ENCODE measurements around the gene DBNDD1.
A peak's percentile ranks its signal among the peaks of the same experiment; 100 is the strongest.
"Not testable (repeated sequence)": the region's sequence is repeated elsewhere in the genome, so short reads cannot be mapped to it uniquely, and the experiment has no call there.

Gene DBNDD1

DNA sequence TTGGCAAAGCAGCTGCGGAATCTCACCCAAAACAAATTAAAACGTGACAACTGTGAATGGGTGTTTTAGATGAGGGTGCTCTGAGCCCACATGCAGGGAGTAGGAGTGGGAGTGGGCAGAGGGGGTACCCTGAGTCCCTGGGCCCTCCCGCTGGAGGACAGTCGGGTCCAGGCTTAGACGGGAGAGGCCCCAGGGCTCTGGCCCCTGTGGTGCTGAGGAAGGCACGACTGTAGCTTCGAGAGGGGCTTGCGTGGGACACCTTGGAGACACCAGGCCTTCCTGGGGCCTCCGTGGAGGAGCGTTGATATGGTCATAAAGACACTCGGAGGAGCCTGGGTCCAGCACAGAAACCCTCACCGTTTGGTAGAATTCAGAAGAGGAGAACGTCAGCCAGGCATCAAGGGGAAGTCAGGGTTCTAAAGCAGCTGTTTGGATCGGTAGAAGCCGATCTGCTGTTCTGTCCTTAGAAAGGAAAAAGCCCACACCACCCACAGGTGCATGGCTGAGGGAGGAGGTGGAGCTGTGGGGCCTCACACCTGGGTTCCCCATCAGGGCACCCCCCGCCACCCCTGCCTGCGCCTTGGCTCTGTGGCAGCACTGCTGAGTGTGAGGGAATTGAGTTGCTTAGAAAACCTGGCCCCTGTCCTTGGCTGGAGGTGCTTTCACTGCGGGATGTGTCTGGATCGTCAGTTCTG lies 18.4 kb downstream of the DBNDD1 start:
- H3K36me3 ChIP-seq (ENCODE audit: control insufficient read depth in 2 of 2, insufficient read depth in 2 of 2, low read length in 2 of 2) = peaks cover 3 to 7% of the 10 kb centered on the region in 2 donors
- H3K4me3 ChIP-seq (ENCODE audit: low read length in 2 of 2) = no peak overlapping the region
- no peaks in the 10 kb centered on the region for H3K27me3 ChIP-seq (ENCODE audit: control insufficient read depth in 1 of 2, insufficient read depth in 2 of 2, low read length in 2 of 2)
- no peak overlapping the region for H3K9ac ChIP-seq (ENCODE audit: low read length in 2 of 2)
- no peak overlapping the region for H3K27ac ChIP-seq (ENCODE audit: low read length)
- no peaks in the 10 kb centered on the region for H3K9me3 ChIP-seq (ENCODE audit: control insufficient read depth in 2 of 2, low read length in 2 of 2)
- H3K4me1 ChIP-seq (ENCODE audit: control insufficient read depth, insufficient read depth, low read length) = no peaks in the 10 kb centered on the region

DNA sequence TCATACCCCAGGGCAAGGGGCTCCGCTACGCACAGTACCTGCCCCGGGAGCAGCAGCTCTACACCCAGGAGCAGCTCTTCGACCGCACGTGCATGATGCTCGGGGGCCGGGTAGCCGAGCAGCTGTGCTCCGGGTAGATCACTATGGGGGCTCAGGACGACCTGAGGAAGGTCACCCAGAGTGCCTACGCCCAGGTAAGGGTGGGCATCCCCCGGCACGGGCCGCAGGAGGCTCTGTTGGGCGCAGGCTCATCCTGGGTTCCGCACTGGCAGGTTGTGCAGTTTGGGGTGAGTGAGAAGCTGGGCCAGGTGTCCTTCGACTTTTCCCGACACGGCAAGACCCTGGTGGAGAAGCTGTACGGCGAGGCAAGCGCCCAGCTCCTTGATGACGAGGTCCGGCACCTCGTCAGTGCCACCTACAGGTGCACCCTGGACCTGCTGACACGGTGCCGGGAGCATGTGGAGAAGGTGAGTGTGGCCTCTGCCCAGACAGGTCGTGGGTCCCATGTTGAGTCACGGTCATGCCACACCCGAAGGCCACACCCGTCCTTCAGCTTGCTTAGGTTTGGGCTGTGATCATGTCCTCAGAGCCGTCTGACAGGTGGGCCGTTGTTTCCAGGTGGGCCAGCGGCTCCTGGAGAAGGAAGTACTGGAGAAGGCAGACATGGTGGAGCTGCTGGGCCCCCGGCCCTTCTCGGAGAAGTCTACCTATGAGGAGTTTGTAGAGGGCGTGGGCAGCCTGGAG lies 19.3 kb downstream of the DBNDD1 start:
- no peaks in the 10 kb centered on the region for H3K27me3 ChIP-seq (ENCODE audit: control insufficient read depth in 1 of 2, insufficient read depth in 2 of 2, low read length in 2 of 2)
- H3K36me3 ChIP-seq (ENCODE audit: control insufficient read depth in 2 of 2, insufficient read depth in 2 of 2, low read length in 2 of 2) = peaks cover 3 to 7% of the 10 kb centered on the region in 2 donors
- no peak overlapping the region for H3K27ac ChIP-seq (ENCODE audit: low read length)
- no peak overlapping the region for H3K4me3 ChIP-seq (ENCODE audit: low read length in 2 of 2)
- H3K9ac ChIP-seq (ENCODE audit: low read length in 2 of 2) = no peak overlapping the region
- H3K9me3 ChIP-seq (ENCODE audit: control insufficient read depth in 2 of 2, low read length in 2 of 2) = no peaks in the 10 kb centered on the region
- no peaks in the 10 kb centered on the region for H3K4me1 ChIP-seq (ENCODE audit: control insufficient read depth, insufficient read depth, low read length)

DNA sequence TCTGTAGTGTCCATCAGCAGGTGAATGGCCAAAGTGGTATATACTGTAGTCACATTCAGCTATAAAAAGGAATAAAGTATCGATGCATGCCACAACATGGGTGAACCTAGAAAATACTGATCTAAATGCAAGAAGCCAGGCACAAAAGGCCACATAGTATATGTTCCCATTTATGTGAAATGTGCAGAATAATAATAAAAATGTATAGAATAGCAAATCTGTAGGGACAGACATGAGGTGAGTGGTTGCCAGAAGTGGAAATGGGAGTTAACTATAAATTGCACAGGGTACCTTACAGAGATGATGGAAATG lies 23.1 kb downstream of the DBNDD1 start:
- peak overlapping the region; percentile 76 for H3K27ac ChIP-seq (ENCODE audit: low read length)
- no peak overlapping the region for H3K4me3 ChIP-seq (ENCODE audit: low read length in 2 of 2)
- H3K9me3 ChIP-seq (ENCODE audit: control insufficient read depth in 2 of 2, low read length in 2 of 2) = no peaks in the 10 kb centered on the region
- peaks cover 13 to 15% of the 10 kb centered on the region in 2 donors for H3K36me3 ChIP-seq (ENCODE audit: control insufficient read depth in 2 of 2, insufficient read depth in 2 of 2, low read length in 2 of 2)
- H3K9ac ChIP-seq (ENCODE audit: low read length in 2 of 2) = no peak overlapping the region
- peaks cover 5% of the 10 kb centered on the region for H3K4me1 ChIP-seq (ENCODE audit: control insufficient read depth, insufficient read depth, low read length)
- H3K27me3 ChIP-seq (ENCODE audit: control insufficient read depth in 1 of 2, insufficient read depth in 2 of 2, low read length in 2 of 2) = no peaks in the 10 kb centered on the region

- H3K4me3 ChIP-seq (ENCODE audit: low read length in 2 of 2); H3K4me1 ChIP-seq (ENCODE audit: control insufficient read depth, insufficient read depth, low read length); H3K9ac ChIP-seq (ENCODE audit: low read length in 2 of 2); H3K27me3 ChIP-seq (ENCODE audit: control insufficient read depth in 1 of 2, insufficient read depth in 2 of 2, low read length in 2 of 2); H3K9me3 ChIP-seq (ENCODE audit: control insufficient read depth in 2 of 2, low read length in 2 of 2): not testable (repeated sequence)
- Histone ChIP-seq H3K36me3 (ENCODE audit: control insufficient read depth in 2 of 2, insufficient read depth in 2 of 2, low read length in 2 of 2) (peaks cover 15 to 16% of the 10 kb centered on the region in 2 donors), H3K27ac (ENCODE audit: low read length) (peak overlapping the region; percentile 76)
Observed at GRCh38 chr16:89995475-89996177, 23.6 kb downstream of the DBNDD1 start.

DNA sequence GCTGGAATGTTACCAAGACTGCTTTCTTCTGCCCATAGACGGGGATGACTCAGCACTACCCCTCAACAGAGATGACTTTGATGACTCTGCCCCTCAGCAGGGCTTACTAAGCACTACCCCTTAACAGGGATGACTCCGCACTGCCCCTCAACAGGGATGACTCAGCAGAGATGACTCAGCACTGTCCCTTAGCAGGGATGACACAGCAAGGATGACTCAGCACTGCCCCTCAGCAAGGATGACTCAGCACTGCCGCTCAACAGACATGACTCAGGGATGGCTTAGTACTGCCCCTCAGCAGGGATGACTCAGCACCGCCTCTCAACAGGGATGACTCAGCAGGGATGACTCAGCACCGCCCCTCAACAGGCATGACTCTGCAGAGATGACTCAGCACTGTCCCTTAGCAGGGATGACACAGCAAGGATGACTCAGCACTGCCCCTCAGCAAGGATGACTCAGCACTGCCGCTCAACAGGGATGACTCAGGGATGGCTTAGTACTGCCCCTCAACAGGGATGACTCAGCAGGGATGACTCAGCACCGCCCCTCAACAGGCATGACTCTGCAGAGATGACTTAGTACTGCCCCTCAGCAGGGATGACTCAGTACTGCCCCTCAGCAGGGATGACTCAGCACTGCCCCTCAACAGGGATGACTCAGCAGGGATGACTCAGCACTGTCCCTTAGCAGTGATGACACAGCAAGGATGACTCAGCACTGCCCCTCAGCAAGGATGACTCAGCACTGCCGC lies 24.4 kb downstream of the DBNDD1 start:
- Histone ChIP-seq H3K9ac (ENCODE audit: low read length in 2 of 2) (peak overlapping the region in 1 of 2 donors; percentile 40), H3K27ac (ENCODE audit: low read length) (peak overlapping the region; percentile 76)

DNA sequence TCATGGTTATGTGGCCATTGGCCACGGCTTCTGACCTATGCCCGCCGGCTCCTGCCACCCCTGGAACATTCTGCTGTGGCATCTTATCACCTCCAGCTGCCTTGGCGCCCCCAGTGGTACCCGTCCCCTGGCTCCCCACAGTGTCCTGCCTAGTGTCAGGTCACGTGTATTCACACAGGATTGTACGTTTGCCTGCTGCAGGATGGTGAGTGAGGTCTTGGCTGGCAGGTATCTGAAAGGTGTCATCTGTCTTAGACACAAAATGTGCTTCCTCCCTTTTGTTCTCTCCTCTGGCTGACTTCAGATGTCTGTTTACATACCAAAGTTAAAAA lies 24.9 kb downstream of the DBNDD1 start:
- Histone ChIP-seq H3K9me3 (ENCODE audit: control insufficient read depth in 2 of 2, low read length in 2 of 2) (no peaks in the 10 kb centered on the region), H3K27me3 (ENCODE audit: control insufficient read depth in 1 of 2, insufficient read depth in 2 of 2, low read length in 2 of 2) (no peaks in the 10 kb centered on the region), H3K4me1 (ENCODE audit: control insufficient read depth, insufficient read depth, low read length) (peaks cover 5% of the 10 kb centered on the region), H3K4me3 (ENCODE audit: low read length in 2 of 2) (no peak overlapping the region), H3K9ac (ENCODE audit: low read length in 2 of 2) (peak overlapping the region in 1 of 2 donors; percentile 40), H3K27ac (ENCODE audit: low read length) (peak overlapping the region; percentile 76), H3K36me3 (ENCODE audit: control insufficient read depth in 2 of 2, insufficient read depth in 2 of 2, low read length in 2 of 2) (peaks cover 12 to 17% of the 10 kb centered on the region in 2 donors)

More for the DNA sequence above, 24.4 kb downstream of the DBNDD1 start:
- not testable (repeated sequence) for H3K27me3 ChIP-seq (ENCODE audit: control insufficient read depth in 1 of 2, insufficient read depth in 2 of 2, low read length in 2 of 2); H3K4me1 ChIP-seq (ENCODE audit: control insufficient read depth, insufficient read depth, low read length); H3K4me3 ChIP-seq (ENCODE audit: low read length in 2 of 2); H3K9me3 ChIP-seq (ENCODE audit: control insufficient read depth in 2 of 2, low read length in 2 of 2)
- peaks cover 12 to 17% of the 10 kb centered on the region in 2 donors for H3K36me3 ChIP-seq (ENCODE audit: control insufficient read depth in 2 of 2, insufficient read depth in 2 of 2, low read length in 2 of 2)

- H3K9me3 ChIP-seq (ENCODE audit: control insufficient read depth in 2 of 2, low read length in 2 of 2) = no peaks in the 10 kb centered on the region
- H3K4me1 ChIP-seq (ENCODE audit: control insufficient read depth, insufficient read depth, low read length) = peaks cover 5% of the 10 kb centered on the region
- H3K36me3 ChIP-seq (ENCODE audit: control insufficient read depth in 2 of 2, insufficient read depth in 2 of 2, low read length in 2 of 2) = peaks cover 12 to 17% of the 10 kb centered on the region in 2 donors
- no peak overlapping the region for H3K4me3 ChIP-seq (ENCODE audit: low read length in 2 of 2)
- peak overlapping the region in 1 of 2 donors; percentile 40 for H3K9ac ChIP-seq (ENCODE audit: low read length in 2 of 2)
- peak overlapping the region; percentile 76 for H3K27ac ChIP-seq (ENCODE audit: low read length)
- H3K27me3 ChIP-seq (ENCODE audit: control insufficient read depth in 1 of 2, insufficient read depth in 2 of 2, low read length in 2 of 2) = no peaks in the 10 kb centered on the region
Observed at GRCh38 chr16:89993971-89994370, 25.3 kb downstream of the DBNDD1 start.

DNA sequence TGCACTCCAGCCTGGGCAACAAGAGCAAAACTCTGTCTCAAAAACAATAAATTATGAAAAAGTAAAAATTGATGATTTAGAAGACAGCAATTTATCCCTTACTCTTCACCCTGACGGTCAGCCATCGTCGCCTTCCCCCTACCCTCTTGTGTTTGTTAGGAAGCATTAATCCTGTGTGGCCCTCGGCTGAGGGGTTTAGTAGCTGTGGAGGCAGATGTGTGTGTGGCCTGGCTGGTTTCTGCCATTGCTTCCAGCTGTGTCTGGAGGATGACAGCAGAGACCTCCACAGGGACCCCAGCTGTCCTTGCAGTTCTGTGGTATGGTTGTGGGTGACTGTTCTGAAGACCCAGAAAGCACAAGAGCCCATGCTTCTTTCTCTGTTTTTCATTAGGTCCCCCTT lies 25.9 kb downstream of the DBNDD1 start:
- no peak overlapping the region for H3K4me3 ChIP-seq (ENCODE audit: low read length in 2 of 2)
- peaks cover 12 to 18% of the 10 kb centered on the region in 2 donors for H3K36me3 ChIP-seq (ENCODE audit: control insufficient read depth in 2 of 2, insufficient read depth in 2 of 2, low read length in 2 of 2)
- H3K4me1 ChIP-seq (ENCODE audit: control insufficient read depth, insufficient read depth, low read length) = peaks cover 5% of the 10 kb centered on the region
- H3K9me3 ChIP-seq (ENCODE audit: control insufficient read depth in 2 of 2, low read length in 2 of 2) = no peaks in the 10 kb centered on the region
- H3K9ac ChIP-seq (ENCODE audit: low read length in 2 of 2) = no peak overlapping the region
- H3K27me3 ChIP-seq (ENCODE audit: control insufficient read depth in 1 of 2, insufficient read depth in 2 of 2, low read length in 2 of 2) = no peaks in the 10 kb centered on the region
- H3K27ac ChIP-seq (ENCODE audit: low read length) = peak overlapping the region; percentile 76

DNA sequence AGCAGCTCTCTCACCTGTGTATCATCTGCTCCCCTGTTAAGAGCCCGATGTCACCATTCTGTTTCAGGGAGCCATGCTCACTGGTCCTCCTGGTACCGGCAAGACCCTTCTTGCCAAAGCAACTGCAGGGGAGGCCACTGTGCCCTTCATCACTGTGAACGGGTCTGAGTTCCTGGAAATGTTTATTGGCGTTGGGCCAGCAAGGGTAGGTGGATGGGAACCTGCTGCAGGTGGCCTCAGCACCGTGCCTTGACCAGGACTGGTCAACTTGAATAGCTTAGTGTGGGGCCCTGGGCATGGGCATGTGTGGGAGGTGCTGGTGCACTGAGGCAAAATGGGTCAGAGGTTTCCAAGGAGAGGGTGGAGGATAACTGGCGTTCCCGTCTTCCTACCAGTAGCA lies 28.5 kb downstream of the DBNDD1 start:
- no peaks in the 10 kb centered on the region for H3K27me3 ChIP-seq (ENCODE audit: control insufficient read depth in 1 of 2, insufficient read depth in 2 of 2, low read length in 2 of 2)
- H3K4me1 ChIP-seq (ENCODE audit: control insufficient read depth, insufficient read depth, low read length) = peaks cover 5% of the 10 kb centered on the region
- no peak overlapping the region for H3K4me3 ChIP-seq (ENCODE audit: low read length in 2 of 2)
- H3K36me3 ChIP-seq (ENCODE audit: control insufficient read depth in 2 of 2, insufficient read depth in 2 of 2, low read length in 2 of 2) = peaks cover 14 to 29% of the 10 kb centered on the region in 2 donors
- H3K27ac ChIP-seq (ENCODE audit: low read length) = no peak overlapping the region
- no peaks in the 10 kb centered on the region for H3K9me3 ChIP-seq (ENCODE audit: control insufficient read depth in 2 of 2, low read length in 2 of 2)
- H3K9ac ChIP-seq (ENCODE audit: low read length in 2 of 2) = no peak overlapping the region

- Histone ChIP-seq H3K27me3 (ENCODE audit: control insufficient read depth in 1 of 2, insufficient read depth in 2 of 2, low read length in 2 of 2) (no peaks in the 10 kb centered on the region), H3K9me3 (ENCODE audit: control insufficient read depth in 2 of 2, low read length in 2 of 2) (no peaks in the 10 kb centered on the region), H3K4me1 (ENCODE audit: control insufficient read depth, insufficient read depth, low read length) (no peaks in the 10 kb centered on the region), H3K27ac (ENCODE audit: low read length) (no peak overlapping the region), H3K36me3 (ENCODE audit: control insufficient read depth in 2 of 2, insufficient read depth in 2 of 2, low read length in 2 of 2) (peaks cover 22 to 42% of the 10 kb centered on the region in 2 donors), H3K4me3 (ENCODE audit: low read length in 2 of 2) (no peak overlapping the region), H3K9ac (ENCODE audit: low read length in 2 of 2) (no peak overlapping the region)
Observed at GRCh38 chr16:89988951-89989350, 30.3 kb downstream of the DBNDD1 start.

Measured in stomach smooth muscle (tissue), 2 donors.